IMR-90 (cell line): ENCODE results near the gene HOXD12. TPM values are rescaled to one million over a fixed set of nuclear protein-coding genes. Genes with fewer than 3 reads are reported as not detected.

Experiments used
- ATAC-seq: fragments of 200-7000 bp; cut with Tn5 transposase; 2 replicates; pipeline ENCODE4 v1.9.1; 2020; ENCODE audit warnings: low read depth, mild to moderate bottlenecking, moderate library complexity
- BruUV-seq: library from RNA; stranded (reverse); fragments of 400-500 nt; replicated peaks from 2 replicates; lab custom pipeline; 2021; lab: Mats Ljungman, UMichigan
- CTCF ChIA-PET: fragments of 300-600 bp; formaldehyde crosslinking; extraction: SDS; loops from one replicate; lab custom pipeline; 2021; ENCODE audit warnings: antibody characterized with exemption; lab: Yijun Ruan, JAX
- POLR2A ChIA-PET: fragments of 300-600 bp; sonication (Branson Sonifier 250); formaldehyde crosslinking; loops from one replicate; lab custom pipeline; 2022; ENCODE audit warnings: antibody characterized with exemption; ENCODE audit not compliant: unreplicated experiment; lab: Charles Lee
- DNase-seq: peaks from one replicate; pipeline ENCODE4 v3.0.0; 2013
- H2AFZ ChIP-seq: replicated peaks from 2 replicates; pipeline ENCODE3; 2013; ENCODE audit warnings: low read length, mild to moderate bottlenecking; ENCODE audit not compliant: poor library complexity
- H2AK5ac ChIP-seq: 2 replicates; pipeline ENCODE4 v1.6.1; 2013; ENCODE audit warnings: low read depth, low read length, inconsistent platforms
- H2AK9ac ChIP-seq: replicated peaks from 2 replicates; pipeline ENCODE3; 2013; ENCODE audit warnings: mild to moderate bottlenecking, low read depth, low read length, moderate library complexity; ENCODE audit not compliant: poor library complexity
- H2BK120ac ChIP-seq: 2 replicates; pipeline ENCODE4 v1.6.1; 2013; ENCODE audit warnings: low read depth, low read length, inconsistent platforms
- H2BK15ac ChIP-seq: 3 replicates; pipeline ENCODE4 v1.6.1; 2013; ENCODE audit warnings: low read depth, low read length, inconsistent platforms
- H2BK20ac ChIP-seq: 2 replicates; pipeline ENCODE4 v1.6.1; 2013; ENCODE audit warnings: low read depth, mild to moderate bottlenecking, inconsistent platforms, low read length, moderate library complexity
- H2BK5ac ChIP-seq: 2 replicates; pipeline ENCODE4 v1.6.1; 2013; ENCODE audit warnings: mild to moderate bottlenecking, low read depth, low read length, inconsistent platforms; ENCODE audit not compliant: poor library complexity, severe bottlenecking
- H3K14ac ChIP-seq: replicated peaks from 2 replicates; pipeline ENCODE4 v1.6.1; 2013; ENCODE audit warnings: low read depth, low read length, inconsistent platforms
- H3K18ac ChIP-seq: 2 replicates; pipeline ENCODE4 v1.6.1; 2013; ENCODE audit warnings: low read depth, low read length, control low read depth
- H3K23ac ChIP-seq: 2 replicates; pipeline ENCODE4 v1.6.1; 2013; ENCODE audit warnings: low read depth, low read length, inconsistent platforms
- H3K27ac ChIP-seq: 2 replicates; pipeline ENCODE4 v1.5.1; 2013; ENCODE audit warnings: mild to moderate bottlenecking, control low read depth, low read length; ENCODE audit not compliant: insufficient read depth
- H3K27me3 ChIP-seq: 2 replicates; pipeline ENCODE4 v1.6.1; 2013; ENCODE audit warnings: low read length; ENCODE audit not compliant: control insufficient read depth, insufficient read depth
- H3K36me3 ChIP-seq: 2 replicates; pipeline ENCODE4 v1.6.1; 2013; ENCODE audit warnings: low read length, mixed read lengths; ENCODE audit not compliant: control insufficient read depth, insufficient read depth
- H3K4ac ChIP-seq: 2 replicates; pipeline ENCODE4 v1.6.1; 2013; ENCODE audit warnings: low read depth, low read length, inconsistent platforms
- H3K4me1 ChIP-seq: 2 replicates; pipeline ENCODE4 v1.6.1; 2013; ENCODE audit warnings: low read length, mixed read lengths; ENCODE audit not compliant: control insufficient read depth, insufficient read depth
- H3K4me2 ChIP-seq: 2 replicates; pipeline ENCODE4 v1.6.1; 2013; ENCODE audit warnings: low read depth, mild to moderate bottlenecking, control low read depth, low read length, moderate library complexity
- H3K4me3 ChIP-seq: 2 replicates; pipeline ENCODE4 v1.5.1; 2013; ENCODE audit warnings: low read depth, mild to moderate bottlenecking, control low read depth, low read length, moderate library complexity; ENCODE audit not compliant: insufficient read depth
- H3K56ac ChIP-seq: 2 replicates; pipeline ENCODE4 v1.6.1; 2013; ENCODE audit warnings: low read length, inconsistent platforms; ENCODE audit not compliant: insufficient read depth; ENCODE audit errors: extremely low read depth
- H3K79me1 ChIP-seq, 2 experiments: 2 replicates each; pipeline ENCODE4 v1.6.1; 2013; ENCODE audit warnings: low read length in 2 of 2, inconsistent platforms in 1 of 2, low read depth in 1 of 2
- H3K9ac ChIP-seq: 2 replicates; pipeline ENCODE4 v1.6.1; 2013; ENCODE audit warnings: low read depth, low read length, control low read depth
- H3K9me1 ChIP-seq: 2 replicates; pipeline ENCODE4 v1.6.1; 2013; ENCODE audit warnings: low read length, inconsistent platforms; ENCODE audit not compliant: insufficient read depth
- H3K9me3 ChIP-seq: 2 replicates; pipeline ENCODE4 v1.6.1; 2013; ENCODE audit warnings: low read length; ENCODE audit not compliant: control insufficient read depth, insufficient read depth
- H4K20me1 ChIP-seq: 2 replicates; pipeline ENCODE4 v1.6.1; 2013; ENCODE audit warnings: low read length, inconsistent platforms; ENCODE audit not compliant: insufficient read depth
- H4K5ac ChIP-seq: 2 replicates; pipeline ENCODE4 v1.6.1; 2013; ENCODE audit warnings: mild to moderate bottlenecking, low read depth, low read length, control low read depth
- H4K8ac ChIP-seq, 2 experiments: 2 replicates each; pipeline ENCODE4 v1.6.1; 2013; ENCODE audit warnings: low read depth in 2 of 2, low read length in 2 of 2, control low read depth in 1 of 2, inconsistent platforms in 1 of 2
- H4K91ac ChIP-seq: 2 replicates; pipeline ENCODE4 v1.6.1; 2013; ENCODE audit warnings: low read depth, low read length, inconsistent platforms; ENCODE audit not compliant: insufficient read depth
- BHLHE40 ChIP-seq: fragments of 150-350 bp; IDR thresholded peaks from 2 replicates; pipeline ENCODE4 v1.6.1; 2016; ENCODE audit warnings: mild to moderate bottlenecking, low read depth, low read length
- CEBPB ChIP-seq: IDR thresholded peaks from 2 replicates; pipeline ENCODE4 v1.6.1; 2012; ENCODE audit warnings: low read depth, low read length, improper control_type of control experiment
- CHD1 ChIP-seq: IDR thresholded peaks from 2 replicates; pipeline ENCODE4 v1.6.1; 2012; ENCODE audit warnings: low read depth, low read length, improper control_type of control experiment
- MAZ ChIP-seq: IDR thresholded peaks from 2 replicates; pipeline ENCODE4 v1.6.1; 2012; ENCODE audit warnings: low read depth, mild to moderate bottlenecking, low read length, improper control_type of control experiment, moderate library complexity, borderline replicate concordance
- RAD21 ChIP-seq: IDR thresholded peaks from 2 replicates; pipeline ENCODE4 v1.6.1; 2012; ENCODE audit warnings: low read length, improper control_type of control experiment
- SMC3 ChIP-seq: fragments of 150-350 bp; IDR thresholded peaks from 2 replicates; pipeline ENCODE4 v1.6.1; 2016; ENCODE audit warnings: low read depth, mild to moderate bottlenecking, antibody characterized with exemption, low read length, moderate library complexity
- dilution Hi-C: fragments of 300-500 bp; cut with HindIII; formaldehyde crosslinking; loops from one replicate; pipeline ENCODE4 v1.14.3; 2018; ENCODE audit warnings: low sequenced_read_pairs; ENCODE audit not compliant: unreplicated experiment
- in situ Hi-C: fragments of 300-500 bp; cut with MboI; formaldehyde crosslinking; loops from 3 replicates; pipeline ENCODE4 v1.14.3; 2019; ENCODE audit warnings: low sequenced_read_pairs, inconsistent platforms, mixed read lengths
- intact Hi-C: fragments of 100-400 bp; cut with micrococcal nuclease; formaldehyde crosslinking; loops from 2 replicates; pipeline ENCODE4 v1.10.0; 2022
- polyA plus RNA-seq, 3 experiments: library from polyadenylated mRNA; depleted of rRNA; stranded (reverse); fragments of >200 nt; gene quantifications; 2 replicates each; pipeline ENCODE4 v1.2.3, GENCODE V29; 2012; ENCODE audit warnings: low replicate concordance in 1 of 3
- total RNA-seq: library from RNA; depleted of rRNA; stranded (reverse); fragments of >200 nt; gene quantifications from 2 replicates; pipeline ENCODE4 v1.2.3, GENCODE V29; 2012
- TF ChIP-seq, protein P1 (sequence below): conservative IDR thresholded peaks from 2 replicates; pipeline ENCODE4 v1.5.1; 2012; ENCODE audit warnings: mild to moderate bottlenecking, low read depth, low read length, improper control_type of control experiment

The HOXD12 gene
- total and polyA plus RNA-seq, 2 of the 4 experiments (the other 2 are of a cell fraction): not detected

DNA sequence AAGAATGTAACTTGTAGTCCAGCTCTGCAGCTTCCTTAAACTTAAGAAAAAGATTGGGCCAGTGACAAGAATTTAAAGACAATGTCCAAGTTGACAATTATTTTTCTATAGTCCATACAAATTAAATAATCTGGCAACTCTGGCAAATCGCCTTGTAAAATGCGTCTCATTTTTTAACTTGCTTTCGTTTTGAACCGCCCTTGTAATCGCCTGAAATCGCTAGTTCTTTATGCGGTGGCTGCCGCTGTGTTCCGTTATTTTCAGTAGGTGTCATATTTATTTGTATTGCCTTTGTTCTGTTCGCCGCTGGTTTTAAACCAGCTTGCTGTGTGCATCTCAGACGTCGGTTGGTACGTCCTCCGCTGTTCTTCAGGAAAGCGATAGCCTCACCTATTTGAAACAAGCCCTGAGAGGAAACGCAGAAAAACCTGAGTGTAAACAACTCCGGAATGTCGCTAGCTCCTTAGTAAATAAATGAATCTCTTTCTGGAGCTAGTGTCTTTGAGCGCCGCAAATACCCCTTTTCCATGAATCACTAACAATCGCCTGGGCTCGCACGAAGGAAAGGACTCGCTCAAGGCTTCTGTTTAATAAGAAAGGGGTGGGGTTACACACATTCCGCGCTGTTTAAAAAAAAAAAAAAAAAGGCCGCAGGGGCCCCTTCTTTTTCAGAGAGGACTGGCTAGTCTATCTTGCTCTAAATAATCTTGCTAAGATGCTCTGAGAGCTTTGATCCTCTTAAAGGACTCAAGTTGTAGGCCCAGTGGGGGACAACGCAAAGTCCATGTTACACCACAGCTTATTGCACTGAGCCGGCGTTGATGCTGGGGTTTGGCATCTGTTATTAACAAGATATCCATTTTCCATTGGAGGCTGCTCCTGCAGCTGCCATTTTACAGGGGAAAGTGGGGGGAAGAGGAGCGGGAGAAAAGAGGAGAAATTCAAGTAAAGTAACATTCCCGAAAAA is 32.9 kb downstream of the HOXD12 start (continued):
- no peak for TF ChIP-seq CHD1
- no peak for TF ChIP-seq SMC3

DNA sequence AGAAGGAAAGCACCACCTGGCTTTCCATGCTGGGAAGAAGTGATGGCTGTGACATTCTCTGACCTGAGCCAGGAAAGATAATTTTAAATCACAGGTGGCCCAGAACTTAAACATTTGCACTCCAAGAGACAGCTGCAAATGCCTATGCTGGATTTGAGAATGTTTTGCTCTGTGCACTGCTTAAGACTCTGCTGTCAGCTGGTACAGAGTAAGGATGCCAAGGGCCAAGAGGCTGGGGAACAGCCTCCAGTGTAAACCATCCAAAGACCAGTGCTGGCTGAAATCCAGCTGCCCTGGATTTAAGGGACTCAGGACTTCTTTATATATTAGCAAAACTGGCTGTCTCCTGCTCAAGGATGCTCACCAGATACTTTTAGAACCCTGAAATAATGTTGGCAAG is 33.8 kb downstream of the HOXD12 start:
- ChIA-PET POLR2A (no interaction called here), CTCF (interaction anchor here (1.2 to 3.1 kb wide), 3 partner anchors 321 to 504 kb away, joined by 4 to 23 read pairs (median 9); no protein-coding TSS in a partner anchor)
- Histone ChIP-seq H2BK120ac (no peak overlapping the region), H3K4ac (no peak overlapping the region), H3K36me3 (no peaks in the 10 kb centered on the region), H3K56ac (no peak overlapping the region), H3K9me1 (no peaks in the 10 kb centered on the region), H3K23ac (no peak overlapping the region), H4K20me1 (no peaks in the 10 kb centered on the region), H3K79me1 (no peaks in the 10 kb centered on the region), H4K91ac (no peak overlapping the region), H2BK15ac (no peak overlapping the region), H3K27me3 (peaks cover 93% of the 10 kb centered on the region), H3K9ac (no peak overlapping the region), H2BK5ac (no peak overlapping the region), H3K4me2 (no peak overlapping the region), H4K5ac (no peak overlapping the region), H3K18ac (no peak overlapping the region), H3K9me3 (peaks cover 1% of the 10 kb centered on the region), H4K8ac (no peak overlapping the region), H2BK20ac (no peak overlapping the region), H2AK5ac (no peak overlapping the region), H3K14ac (no peak overlapping the region), H2AFZ (no peak overlapping the region), H3K27ac (no peak overlapping the region), H3K4me3 (no peak overlapping the region), H2AK9ac (no peak overlapping the region), H3K4me1 (no peaks in the 10 kb centered on the region)
- in situ Hi-C loops (no loop called here), dilution Hi-C loops (no loop called here), intact Hi-C loops (no loop called here)
- TF ChIP-seq, protein P1, sequence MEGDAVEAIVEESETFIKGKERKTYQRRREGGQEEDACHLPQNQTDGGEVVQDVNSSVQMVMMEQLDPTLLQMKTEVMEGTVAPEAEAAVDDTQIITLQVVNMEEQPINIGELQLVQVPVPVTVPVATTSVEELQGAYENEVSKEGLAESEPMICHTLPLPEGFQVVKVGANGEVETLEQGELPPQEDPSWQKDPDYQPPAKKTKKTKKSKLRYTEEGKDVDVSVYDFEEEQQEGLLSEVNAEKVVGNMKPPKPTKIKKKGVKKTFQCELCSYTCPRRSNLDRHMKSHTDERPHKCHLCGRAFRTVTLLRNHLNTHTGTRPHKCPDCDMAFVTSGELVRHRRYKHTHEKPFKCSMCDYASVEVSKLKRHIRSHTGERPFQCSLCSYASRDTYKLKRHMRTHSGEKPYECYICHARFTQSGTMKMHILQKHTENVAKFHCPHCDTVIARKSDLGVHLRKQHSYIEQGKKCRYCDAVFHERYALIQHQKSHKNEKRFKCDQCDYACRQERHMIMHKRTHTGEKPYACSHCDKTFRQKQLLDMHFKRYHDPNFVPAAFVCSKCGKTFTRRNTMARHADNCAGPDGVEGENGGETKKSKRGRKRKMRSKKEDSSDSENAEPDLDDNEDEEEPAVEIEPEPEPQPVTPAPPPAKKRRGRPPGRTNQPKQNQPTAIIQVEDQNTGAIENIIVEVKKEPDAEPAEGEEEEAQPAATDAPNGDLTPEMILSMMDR: no peak
- no peak for TF ChIP-seq MAZ
- TF ChIP-seq CEBPB: no peak
- no peak for TF ChIP-seq RAD21
- no peak for TF ChIP-seq BHLHE40
- ATAC-seq (no peak), DNase-seq (no peak)
- BruUV-seq: no TSS peak
